ENCODE measurements around the gene EIF2B4. TPM values are rescaled to one million over a fixed set of nuclear protein-coding genes. Genes with fewer than 3 reads are reported as not detected.

EIF2B4 gene
- total and polyA plus RNA-seq, 2 of the 13 experiments (the other 11 are each of a cell fraction or from before 2014, with no cell fraction given): 91.5 to 96.4 TPM

DNA sequence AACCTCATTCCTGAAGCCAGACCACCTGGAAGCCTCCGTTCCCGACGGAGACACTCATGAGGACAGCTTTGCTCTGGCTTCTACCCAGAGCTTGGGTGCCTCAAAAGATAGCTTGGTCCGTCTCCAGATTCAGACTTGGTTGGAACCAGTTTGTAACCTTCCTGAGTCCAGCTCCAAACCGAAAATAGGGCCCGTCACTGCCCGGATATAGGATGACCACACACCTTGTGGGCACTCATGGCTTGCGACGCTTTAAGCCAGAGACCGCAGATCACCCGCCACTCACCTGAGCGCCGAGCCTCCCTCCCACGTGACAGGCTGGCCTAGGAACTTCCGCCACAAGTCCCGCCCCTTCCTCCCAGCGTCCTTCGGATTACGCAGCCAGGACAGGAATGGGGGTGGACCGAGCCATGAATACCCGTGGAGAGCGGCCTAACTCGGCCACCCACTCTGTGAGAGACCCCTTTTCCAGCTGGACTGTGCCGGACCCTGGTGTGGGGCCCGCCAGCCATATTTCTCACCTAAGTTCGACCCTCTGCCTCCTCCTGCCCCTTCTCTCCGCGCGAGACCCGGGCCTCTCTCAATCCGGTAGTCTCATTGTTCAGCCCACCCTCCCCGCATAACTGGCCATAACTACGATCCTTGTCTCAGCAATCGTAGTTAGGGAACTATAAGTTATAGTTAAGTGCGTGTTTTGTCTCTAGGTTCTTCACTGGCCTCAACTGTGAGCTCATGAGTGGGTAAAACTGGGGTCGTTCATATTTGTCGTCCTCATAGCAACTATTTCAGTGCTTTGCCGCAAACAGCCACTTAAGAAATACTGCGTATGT lies 47.2 kb downstream of the EIF2B4 start, which contains the start of gene MPV17 (continued):
- TF ChIP-seq, protein P1, sequence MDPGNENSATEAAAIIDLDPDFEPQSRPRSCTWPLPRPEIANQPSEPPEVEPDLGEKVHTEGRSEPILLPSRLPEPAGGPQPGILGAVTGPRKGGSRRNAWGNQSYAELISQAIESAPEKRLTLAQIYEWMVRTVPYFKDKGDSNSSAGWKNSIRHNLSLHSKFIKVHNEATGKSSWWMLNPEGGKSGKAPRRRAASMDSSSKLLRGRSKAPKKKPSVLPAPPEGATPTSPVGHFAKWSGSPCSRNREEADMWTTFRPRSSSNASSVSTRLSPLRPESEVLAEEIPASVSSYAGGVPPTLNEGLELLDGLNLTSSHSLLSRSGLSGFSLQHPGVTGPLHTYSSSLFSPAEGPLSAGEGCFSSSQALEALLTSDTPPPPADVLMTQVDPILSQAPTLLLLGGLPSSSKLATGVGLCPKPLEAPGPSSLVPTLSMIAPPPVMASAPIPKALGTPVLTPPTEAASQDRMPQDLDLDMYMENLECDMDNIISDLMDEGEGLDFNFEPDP (CRISPR knock-in tag; conservative IDR thresholded peaks at IDR 0.05): 0 out of 2 replicates have a peak, but pooled peaks have one; percentile 93
- no peak for TF ChIP-seq RBAK (CRISPR knock-in tag; IDR thresholded peaks at IDR 0.05)
- no peak for TF ChIP-seq SRF (IDR thresholded peaks at IDR 0.05; ENCODE audit: low read depth, low read length)
- peak; percentile 76; the same call in 1 of the 2 replicates for TF ChIP-seq ZNF800 (CRISPR knock-in tag; IDR thresholded peaks at IDR 0.05)
- TF ChIP-seq PAXIP1 (CRISPR knock-in tag; conservative IDR thresholded peaks at IDR 0.05): peak; percentile 65
- TF ChIP-seq STAT6 (CRISPR knock-in tag; IDR thresholded peaks at IDR 0.05; ENCODE audit: borderline replicate concordance): peak; percentile 44
- TF ChIP-seq KAT8 (CRISPR knock-in tag; IDR thresholded peaks at IDR 0.05): peak; percentile 96
- peak; percentile 76 for TF ChIP-seq TFDP2 (CRISPR knock-in tag; IDR thresholded peaks at IDR 0.05)
- TF ChIP-seq ELF3 (CRISPR knock-in tag; IDR thresholded peaks at IDR 0.05): peak; percentile 90
- TF ChIP-seq ZNF468 (CRISPR knock-in tag; IDR thresholded peaks at IDR 0.05): peak; percentile 74; the same call in 1 of the 2 replicates
- no peak for TF ChIP-seq SOX5 (CRISPR knock-in tag; IDR thresholded peaks at IDR 0.05; ENCODE audit: borderline replicate concordance)
- no peak for TF ChIP-seq JUN (CRISPR knock-in tag; IDR thresholded peaks at IDR 0.05)
- TF ChIP-seq, protein P2, sequence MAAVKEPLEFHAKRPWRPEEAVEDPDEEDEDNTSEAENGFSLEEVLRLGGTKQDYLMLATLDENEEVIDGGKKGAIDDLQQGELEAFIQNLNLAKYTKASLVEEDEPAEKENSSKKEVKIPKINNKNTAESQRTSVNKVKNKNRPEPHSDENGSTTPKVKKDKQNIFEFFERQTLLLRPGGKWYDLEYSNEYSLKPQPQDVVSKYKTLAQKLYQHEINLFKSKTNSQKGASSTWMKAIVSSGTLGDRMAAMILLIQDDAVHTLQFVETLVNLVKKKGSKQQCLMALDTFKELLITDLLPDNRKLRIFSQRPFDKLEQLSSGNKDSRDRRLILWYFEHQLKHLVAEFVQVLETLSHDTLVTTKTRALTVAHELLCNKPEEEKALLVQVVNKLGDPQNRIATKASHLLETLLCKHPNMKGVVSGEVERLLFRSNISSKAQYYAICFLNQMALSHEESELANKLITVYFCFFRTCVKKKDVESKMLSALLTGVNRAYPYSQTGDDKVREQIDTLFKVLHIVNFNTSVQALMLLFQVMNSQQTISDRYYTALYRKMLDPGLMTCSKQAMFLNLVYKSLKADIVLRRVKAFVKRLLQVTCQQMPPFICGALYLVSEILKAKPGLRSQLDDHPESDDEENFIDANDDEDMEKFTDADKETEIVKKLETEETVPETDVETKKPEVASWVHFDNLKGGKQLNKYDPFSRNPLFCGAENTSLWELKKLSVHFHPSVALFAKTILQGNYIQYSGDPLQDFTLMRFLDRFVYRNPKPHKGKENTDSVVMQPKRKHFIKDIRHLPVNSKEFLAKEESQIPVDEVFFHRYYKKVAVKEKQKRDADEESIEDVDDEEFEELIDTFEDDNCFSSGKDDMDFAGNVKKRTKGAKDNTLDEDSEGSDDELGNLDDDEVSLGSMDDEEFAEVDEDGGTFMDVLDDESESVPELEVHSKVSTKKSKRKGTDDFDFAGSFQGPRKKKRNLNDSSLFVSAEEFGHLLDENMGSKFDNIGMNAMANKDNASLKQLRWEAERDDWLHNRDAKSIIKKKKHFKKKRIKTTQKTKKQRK (IDR thresholded peaks at IDR 0.05; ENCODE audit: low read length): no peak
